Measurements from ENCODE around the gene ADORA2B. TPM values are rescaled to one million over a fixed set of nuclear protein-coding genes. Genes with fewer than 3 reads are reported as not detected.

Gene ADORA2B
- total RNA-seq, 1 donor, result 4.7 TPM

GRCh38 chr17:15920758-15921239 lies 24.1 kb upstream of the ADORA2B start:
- Histone ChIP-seq H3K27me3 (ENCODE audit: insufficient read depth, low read length) (no peaks in the 10 kb centered on the region), H3K4me3 (ENCODE audit: insufficient read depth, low read length) (no peak overlapping the region), H4K20me1 (ENCODE audit: insufficient read depth, low read length) (no peaks in the 10 kb centered on the region), H3K27ac (ENCODE audit: low read depth, low read length) (peak overlapping the region; percentile 80), H3K79me2 (ENCODE audit: insufficient read depth, low read length) (no peaks in the 10 kb centered on the region), H2AFZ (ENCODE audit: low read length) (no peak overlapping the region), H3K4me2 (ENCODE audit: insufficient read depth, low read length) (peak overlapping the region; percentile 4), H3K36me3 (ENCODE audit: insufficient read depth, low read length) (no peaks in the 10 kb centered on the region), H3K4me1 (ENCODE audit: insufficient read depth, low read length) (peaks cover 15% of the 10 kb centered on the region), H3K9me3 (ENCODE audit: low read depth, low read length) (no peaks in the 10 kb centered on the region)
- TF ChIP-seq, protein P1, sequence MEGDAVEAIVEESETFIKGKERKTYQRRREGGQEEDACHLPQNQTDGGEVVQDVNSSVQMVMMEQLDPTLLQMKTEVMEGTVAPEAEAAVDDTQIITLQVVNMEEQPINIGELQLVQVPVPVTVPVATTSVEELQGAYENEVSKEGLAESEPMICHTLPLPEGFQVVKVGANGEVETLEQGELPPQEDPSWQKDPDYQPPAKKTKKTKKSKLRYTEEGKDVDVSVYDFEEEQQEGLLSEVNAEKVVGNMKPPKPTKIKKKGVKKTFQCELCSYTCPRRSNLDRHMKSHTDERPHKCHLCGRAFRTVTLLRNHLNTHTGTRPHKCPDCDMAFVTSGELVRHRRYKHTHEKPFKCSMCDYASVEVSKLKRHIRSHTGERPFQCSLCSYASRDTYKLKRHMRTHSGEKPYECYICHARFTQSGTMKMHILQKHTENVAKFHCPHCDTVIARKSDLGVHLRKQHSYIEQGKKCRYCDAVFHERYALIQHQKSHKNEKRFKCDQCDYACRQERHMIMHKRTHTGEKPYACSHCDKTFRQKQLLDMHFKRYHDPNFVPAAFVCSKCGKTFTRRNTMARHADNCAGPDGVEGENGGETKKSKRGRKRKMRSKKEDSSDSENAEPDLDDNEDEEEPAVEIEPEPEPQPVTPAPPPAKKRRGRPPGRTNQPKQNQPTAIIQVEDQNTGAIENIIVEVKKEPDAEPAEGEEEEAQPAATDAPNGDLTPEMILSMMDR (IDR thresholded peaks at IDR 0.05; ENCODE audit: extremely low read depth, low read depth, low read length), result no peak
- DNase-seq (ENCODE audit: insufficient read length, low spot score, missing footprints), result peak; percentile 97

- Histone ChIP-seq H3K27me3 (ENCODE audit: insufficient read depth, low read length) (no peaks in the 10 kb centered on the region), H3K79me2 (ENCODE audit: insufficient read depth, low read length) (no peaks in the 10 kb centered on the region), H3K27ac (ENCODE audit: low read depth, low read length) (peak overlapping the region; percentile 80), H3K4me1 (ENCODE audit: insufficient read depth, low read length) (peaks cover 15% of the 10 kb centered on the region), H4K20me1 (ENCODE audit: insufficient read depth, low read length) (no peaks in the 10 kb centered on the region), H3K9me3 (ENCODE audit: low read depth, low read length) (no peaks in the 10 kb centered on the region), H3K4me2 (ENCODE audit: insufficient read depth, low read length) (no peak overlapping the region), H3K36me3 (ENCODE audit: insufficient read depth, low read length) (no peaks in the 10 kb centered on the region), H2AFZ (ENCODE audit: low read length) (no peak overlapping the region), H3K4me3 (ENCODE audit: insufficient read depth, low read length) (no peak overlapping the region)
- no peak for DNase-seq (ENCODE audit: insufficient read length, low spot score, missing footprints)
- TF ChIP-seq, protein P1 (IDR thresholded peaks at IDR 0.05; ENCODE audit: extremely low read depth, low read depth, low read length), result no peak
Observed at GRCh38 chr17:15921640-15922039, 23.3 kb upstream of the ADORA2B start.

DNA sequence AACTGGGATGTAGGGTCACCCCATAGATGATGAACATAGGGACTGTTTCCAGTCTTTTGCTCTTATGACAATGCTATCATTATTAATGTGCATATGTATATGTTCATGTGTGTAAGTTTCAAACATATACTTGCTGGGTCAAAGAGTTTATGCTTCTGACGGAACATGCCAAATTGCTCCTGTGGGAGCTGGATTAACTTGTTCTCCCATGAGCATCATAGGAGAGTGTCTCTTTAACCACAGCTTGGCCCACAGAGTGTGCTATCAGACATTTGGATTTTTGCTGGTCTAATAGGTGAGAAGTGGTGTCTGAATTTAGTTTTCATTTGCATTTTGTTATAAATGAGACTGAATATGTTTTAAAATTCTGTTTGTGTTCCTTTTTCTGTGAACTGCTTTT lies 22.3 kb upstream of the ADORA2B start:
- Histone ChIP-seq H3K4me2 (ENCODE audit: insufficient read depth, low read length) (no peak overlapping the region), H4K20me1 (ENCODE audit: insufficient read depth, low read length) (no peaks in the 10 kb centered on the region), H3K4me3 (ENCODE audit: insufficient read depth, low read length) (no peak overlapping the region), H3K4me1 (ENCODE audit: insufficient read depth, low read length) (peaks cover 11% of the 10 kb centered on the region), H3K9me3 (ENCODE audit: low read depth, low read length) (no peaks in the 10 kb centered on the region), H3K79me2 (ENCODE audit: insufficient read depth, low read length) (no peaks in the 10 kb centered on the region), H3K27me3 (ENCODE audit: insufficient read depth, low read length) (no peaks in the 10 kb centered on the region), H3K36me3 (ENCODE audit: insufficient read depth, low read length) (no peaks in the 10 kb centered on the region), H2AFZ (ENCODE audit: low read length) (no peak overlapping the region), H3K27ac (ENCODE audit: low read depth, low read length) (no peak overlapping the region)
- TF ChIP-seq, protein P1 (IDR thresholded peaks at IDR 0.05; ENCODE audit: extremely low read depth, low read depth, low read length), result no peak
- DNase-seq (ENCODE audit: insufficient read length, low spot score, missing footprints), result no peak

- Histone ChIP-seq H3K27ac (ENCODE audit: low read depth, low read length) (no peak overlapping the region), H2AFZ (ENCODE audit: low read length) (no peak overlapping the region), H3K27me3 (ENCODE audit: insufficient read depth, low read length) (peaks cover 5% of the 10 kb centered on the region), H3K4me2 (ENCODE audit: insufficient read depth, low read length) (no peak overlapping the region), H3K9me3 (ENCODE audit: low read depth, low read length) (no peaks in the 10 kb centered on the region), H3K4me1 (ENCODE audit: insufficient read depth, low read length) (peaks cover 3% of the 10 kb centered on the region), H3K4me3 (ENCODE audit: insufficient read depth, low read length) (no peak overlapping the region), H4K20me1 (ENCODE audit: insufficient read depth, low read length) (no peaks in the 10 kb centered on the region), H3K36me3 (ENCODE audit: insufficient read depth, low read length) (no peaks in the 10 kb centered on the region), H3K79me2 (ENCODE audit: insufficient read depth, low read length) (no peaks in the 10 kb centered on the region)
- no peak for DNase-seq (ENCODE audit: insufficient read length, low spot score, missing footprints)
- TF ChIP-seq, protein P1 (IDR thresholded peaks at IDR 0.05; ENCODE audit: extremely low read depth, low read depth, low read length), result no peak
Observed at GRCh38 chr17:15926039-15926740, 18.7 kb upstream of the ADORA2B start.

All from osteoblast (primary cell).